Trophoblast cell (in vitro differentiated cells and primary cell): ENCODE measurements around the gene PCDHGB4.
"Not testable (repeated sequence)": the region's sequence is repeated elsewhere in the genome, so short reads cannot be mapped to it uniquely, and the experiment has no call there.

Source experiments
- DNase-seq, 2 donors: peaks; one replicate each; pipeline ENCODE4 v3.0.0-alpha.2; 2016
- H2AFZ ChIP-seq: 2 replicates; pipeline ENCODE4 v1.6.1; 2013; ENCODE audit warnings: low read length, moderate library complexity, mild to moderate bottlenecking; ENCODE audit not compliant: insufficient read depth, poor library complexity
- H2AK5ac ChIP-seq: 2 replicates; pipeline ENCODE4 v1.6.1; 2013; ENCODE audit warnings: mild to moderate bottlenecking, low read length
- H2BK120ac ChIP-seq: 2 replicates; pipeline ENCODE4 v1.6.1; 2013; ENCODE audit warnings: low read length, mild to moderate bottlenecking, moderate library complexity; ENCODE audit not compliant: insufficient read depth, poor library complexity
- H2BK12ac ChIP-seq: 2 replicates; pipeline ENCODE4 v1.6.1; 2013; ENCODE audit warnings: mild to moderate bottlenecking, low read length, moderate library complexity
- H2BK5ac ChIP-seq: 2 replicates; pipeline ENCODE4 v1.6.1; 2013; ENCODE audit warnings: low read length, low read depth, moderate library complexity, mild to moderate bottlenecking; ENCODE audit not compliant: poor library complexity
- H3K14ac ChIP-seq: 2 replicates; pipeline ENCODE4 v1.6.1; 2013; ENCODE audit warnings: mild to moderate bottlenecking, low read length
- H3K18ac ChIP-seq: 2 replicates; pipeline ENCODE4 v1.6.1; 2013; ENCODE audit warnings: mild to moderate bottlenecking, low read length
- H3K23ac ChIP-seq: 2 replicates; pipeline ENCODE4 v1.6.1; 2013; ENCODE audit warnings: low read length
- H3K27ac ChIP-seq: 2 replicates; pipeline ENCODE4 v1.5.1; 2013; ENCODE audit warnings: low read depth, mild to moderate bottlenecking, inconsistent platforms, low read length, moderate library complexity
- H3K27me3 ChIP-seq: 2 replicates; pipeline ENCODE4 v1.6.1; 2013; ENCODE audit warnings: inconsistent platforms, mild to moderate bottlenecking, low read length, moderate library complexity; ENCODE audit not compliant: insufficient read depth
- H3K36me3 ChIP-seq, 2 experiments: 1 replicate in 1 of 2; 2 replicates in 1 of 2; pipeline ENCODE4 v1.6.1; 2013; ENCODE audit warnings: low read length in 2 of 2, mild to moderate bottlenecking in 2 of 2, moderate library complexity in 1 of 2; ENCODE audit not compliant: insufficient read depth in 2 of 2, control insufficient read depth in 1 of 2
- H3K4ac ChIP-seq: 2 replicates; pipeline ENCODE4 v1.6.1; 2013; ENCODE audit warnings: low read depth, mild to moderate bottlenecking, low read length, moderate library complexity
- H3K4me1 ChIP-seq, 2 experiments: 1 replicate in 1 of 2; 2 replicates in 1 of 2; pipeline ENCODE4 v1.6.1; 2013; ENCODE audit warnings: low read length in 2 of 2, mild to moderate bottlenecking in 2 of 2, moderate library complexity in 1 of 2; ENCODE audit not compliant: insufficient read depth in 2 of 2, control insufficient read depth in 1 of 2
- H3K4me2 ChIP-seq: 2 replicates; pipeline ENCODE4 v1.6.1; 2013; ENCODE audit warnings: inconsistent platforms, mild to moderate bottlenecking, low read length, moderate library complexity
- H3K4me3 ChIP-seq: 2 replicates; pipeline ENCODE4 v1.5.1; 2013; ENCODE audit warnings: mild to moderate bottlenecking, low read depth, low read length, inconsistent platforms
- H3K79me1 ChIP-seq: one replicate; pipeline ENCODE4 v1.6.1; 2013; ENCODE audit warnings: low read length
- H3K79me2 ChIP-seq: 2 replicates; pipeline ENCODE4 v1.6.1; 2013; ENCODE audit warnings: low read length, mild to moderate bottlenecking; ENCODE audit not compliant: control insufficient read depth, insufficient read depth, poor library complexity
- H3K9ac ChIP-seq: 2 replicates; pipeline ENCODE4 v1.6.1; 2013; ENCODE audit warnings: mild to moderate bottlenecking, low read length
- H3K9me3 ChIP-seq: 2 replicates; pipeline ENCODE4 v1.6.1; 2013; ENCODE audit warnings: low read depth, mild to moderate bottlenecking, control low read depth, inconsistent platforms, low read length; ENCODE audit not compliant: insufficient read depth
- H4K12ac ChIP-seq: 2 replicates; pipeline ENCODE4 v1.6.1; 2013; ENCODE audit warnings: low read depth, mild to moderate bottlenecking, low read length, moderate library complexity
- H4K8ac ChIP-seq: 2 replicates; pipeline ENCODE4 v1.6.1; 2013; ENCODE audit warnings: low read depth, mild to moderate bottlenecking, low read length, moderate library complexity
- H4K91ac ChIP-seq: one replicate; pipeline ENCODE4 v1.6.1; 2013; ENCODE audit warnings: low read depth, mild to moderate bottlenecking, low read length, moderate library complexity
- WGBS: extraction: QIAGEN DNeasy Blood & Tissue Kit; methylation state at CpG from one replicate; pipeline ENCODE4 v1.1.7; 2013; ENCODE audit warnings: missing lambda C conversion rate; ENCODE audit not compliant: insufficient read length, insufficient coverage; ENCODE audit errors: extremely low coverage; 5-methylcytosine and 5-hydroxymethylcytosine counted together

Gene PCDHGB4

GRCh38 chr5:141371572-141372475 is 15.7 kb upstream of the PCDHGB4 start:
- Histone ChIP-seq H4K12ac (no peak overlapping the region), H2BK120ac (no peak overlapping the region), H4K91ac (no peak overlapping the region)

GRCh38 chr5:141373673-141374317 is 13.7 kb upstream of the PCDHGB4 start, which contains the start of gene PCDHGA6:
Gene PCDHGA6, plus strand, starts transcription at chr5:141373891. Its CDS starts 193 bp downstream, at chr5:141374084.
- peak in 1 of 2 donors; percentile 29 for DNase-seq
- no peak within 1 kb of the TSS for H3K18ac ChIP-seq
- WGBS: no CpG with 5 or more reads among the region's 27 CpGs
- no peak within 1 kb of the TSS for H2BK12ac ChIP-seq
- H3K79me1 ChIP-seq: no peaks in the 10 kb centered on the region
- H2AFZ ChIP-seq: no peak within 1 kb of the TSS
- H3K27me3 ChIP-seq: no peaks in the 10 kb centered on the region
- no peak within 1 kb of the TSS for H4K12ac ChIP-seq
- no peak within 1 kb of the TSS for H3K4me2 ChIP-seq
- H2BK120ac ChIP-seq: no peak within 1 kb of the TSS
- H3K36me3 ChIP-seq: peaks cover 2 to 3% of the 10 kb centered on the region in 2 experiments
- H3K79me2 ChIP-seq: no peaks in the 10 kb centered on the region
- no peaks in the 10 kb centered on the region for H3K4me1 ChIP-seq
- no peak within 1 kb of the TSS for H2AK5ac ChIP-seq
- H3K23ac ChIP-seq: no peak within 1 kb of the TSS
- H3K4ac ChIP-seq: no peak within 1 kb of the TSS
- no peak within 1 kb of the TSS for H3K14ac ChIP-seq
- peak within 1 kb of the TSS; percentile 3 for H3K4me3 ChIP-seq
- no peak within 1 kb of the TSS for H2BK5ac ChIP-seq
- H3K9me3 ChIP-seq: peaks cover 36% of the 10 kb centered on the region
- H4K91ac ChIP-seq: no peak within 1 kb of the TSS
- no peak within 1 kb of the TSS for H4K8ac ChIP-seq
- H3K27ac ChIP-seq: no peak within 1 kb of the TSS
- H3K9ac ChIP-seq: no peak within 1 kb of the TSS

More at GRCh38 chr5:141371572-141372475, 15.7 kb upstream of the PCDHGB4 start:
- Histone ChIP-seq H2BK5ac (no peak overlapping the region), H2AFZ (no peak overlapping the region), H4K8ac (no peak overlapping the region), H3K27me3 (no peaks in the 10 kb centered on the region), H3K4me2 (no peak overlapping the region), H3K4me1 (no peaks in the 10 kb centered on the region), H3K27ac (no peak overlapping the region), H3K79me1 (no peaks in the 10 kb centered on the region), H3K4ac (no peak overlapping the region), H2AK5ac (no peak overlapping the region), H3K9ac (no peak overlapping the region), H2BK12ac (no peak overlapping the region), H3K9me3 (peaks cover 36% of the 10 kb centered on the region), H3K18ac (no peak overlapping the region), H3K23ac (no peak overlapping the region), H3K14ac (no peak overlapping the region), H3K79me2 (no peaks in the 10 kb centered on the region), H3K4me3 (peak overlapping the region; percentile 13), H3K36me3 (peaks cover 2 to 3% of the 10 kb centered on the region in 2 experiments)
- WGBS: no CpG with 5 or more reads among the region's 69 CpGs
- DNase-seq: no peak

- Histone ChIP-seq H3K79me2 (no peaks in the 10 kb centered on the region), H2AFZ (no peak overlapping the region), H3K4me3 (no peak overlapping the region), H3K4me1 (no peaks in the 10 kb centered on the region), H4K12ac (no peak overlapping the region), H3K18ac (no peak overlapping the region), H3K9me3 (peaks cover 36% of the 10 kb centered on the region), H3K23ac (no peak overlapping the region), H3K79me1 (no peaks in the 10 kb centered on the region), H3K27ac (no peak overlapping the region), H3K14ac (no peak overlapping the region), H2AK5ac (no peak overlapping the region), H4K91ac (no peak overlapping the region), H3K36me3 (peaks cover 2 to 3% of the 10 kb centered on the region in 2 experiments), H2BK12ac (no peak overlapping the region), H4K8ac (no peak overlapping the region), H2BK5ac (no peak overlapping the region), H3K4ac (no peak overlapping the region), H3K4me2 (no peak overlapping the region), H3K27me3 (no peaks in the 10 kb centered on the region), H2BK120ac (no peak overlapping the region), H3K9ac (no peak overlapping the region)
- WGBS: no CpG with 5 or more reads among the region's 14 CpGs
- no peak for DNase-seq
Measured at GRCh38 chr5:141374627-141375026, 12.9 kb upstream of the PCDHGB4 start.

GRCh38 chr5:141375444-141376155 is 11.9 kb upstream of the PCDHGB4 start:
- WGBS: no CpG with 5 or more reads among the region's 48 CpGs
- not testable (repeated sequence) for H3K27ac ChIP-seq, H3K14ac ChIP-seq, H4K91ac ChIP-seq, H4K12ac ChIP-seq, H3K23ac ChIP-seq, H3K4me2 ChIP-seq, H3K4me1 ChIP-seq, H3K9ac ChIP-seq, H2AK5ac ChIP-seq, H3K36me3 ChIP-seq, DNase-seq, H4K8ac ChIP-seq, H3K79me2 ChIP-seq, H2BK120ac ChIP-seq, H3K27me3 ChIP-seq, H3K4ac ChIP-seq, H3K4me3 ChIP-seq, H2BK5ac ChIP-seq, H3K79me1 ChIP-seq, H2BK12ac ChIP-seq, H2AFZ ChIP-seq, H3K18ac ChIP-seq
- H3K9me3 ChIP-seq: peaks cover 36% of the 10 kb centered on the region
